DND-41 (cell line): ENCODE results near the gene GLTP.

Experiments
- ATAC-seq: fragments of 200-7000 bp; cut with Tn5 transposase; 3 replicates; pipeline ENCODE4 v1.9.1; 2021; ENCODE audit warnings: low read depth; ENCODE audit not compliant: insufficient read depth
- DNase-seq: peaks from one replicate; pipeline ENCODE4 v3.0.0-alpha.2; 2020
- H2AFZ ChIP-seq: 2 replicates; pipeline ENCODE4 v1.6.0; 2012; ENCODE audit warnings: low read depth, low read length
- H3K27ac ChIP-seq: 2 replicates; pipeline ENCODE4 v1.5.1; 2012; ENCODE audit warnings: low read length, inconsistent platforms
- H3K27me3 ChIP-seq: fragments of 200-600 bp; sonication (generic); 2 replicates; pipeline ENCODE4 v1.6.0; 2012; ENCODE audit warnings: low read length, mild to moderate bottlenecking, inconsistent platforms; ENCODE audit not compliant: insufficient read depth, poor library complexity
- H3K36me3 ChIP-seq: 2 replicates; pipeline ENCODE4 v1.5.1; 2012; ENCODE audit warnings: low read length, inconsistent platforms; ENCODE audit not compliant: insufficient read depth
- H3K4me1 ChIP-seq: 2 replicates; pipeline ENCODE4 v1.5.1; 2012; ENCODE audit warnings: mild to moderate bottlenecking, low read length; ENCODE audit not compliant: insufficient read depth
- H3K4me2 ChIP-seq: 2 replicates; pipeline ENCODE4 v1.6.0; 2012; ENCODE audit warnings: mild to moderate bottlenecking, moderate library complexity, low read length, inconsistent platforms; ENCODE audit not compliant: insufficient read depth
- H3K4me3 ChIP-seq, 2 experiments: fragments of 200-600 bp in 1 of 2; shearing (Covaris generic) in 1 of 2; 2 replicates each; pipeline ENCODE4 v1.5.1; 2012 to 2016; ENCODE audit warnings: inconsistent platforms in 2 of 2, low read length in 2 of 2, mild to moderate bottlenecking in 2 of 2, low read depth in 1 of 2, moderate library complexity in 1 of 2
- H3K79me2 ChIP-seq: 2 replicates; pipeline ENCODE4 v1.6.0; 2012; ENCODE audit warnings: low read length, inconsistent platforms; ENCODE audit not compliant: insufficient read depth
- H3K9ac ChIP-seq: 2 replicates; pipeline ENCODE4 v1.6.0; 2012; ENCODE audit warnings: low read depth, mild to moderate bottlenecking, inconsistent platforms, low read length, moderate library complexity
- H3K9me3 ChIP-seq: 2 replicates; pipeline ENCODE4 v1.5.1; 2012; ENCODE audit warnings: low read length, moderate library complexity, mild to moderate bottlenecking, inconsistent platforms; ENCODE audit not compliant: insufficient read depth, severe bottlenecking
- H4K20me1 ChIP-seq: 2 replicates; pipeline ENCODE4 v1.6.0; 2012; ENCODE audit warnings: low read length; ENCODE audit not compliant: insufficient read depth
- CTCF ChIP-seq: IDR thresholded peaks from 2 replicates; pipeline ENCODE4 v1.5.1; 2012; ENCODE audit warnings: borderline replicate concordance, low read length, moderate library complexity, mild to moderate bottlenecking; ENCODE audit not compliant: poor library complexity, severe bottlenecking; ENCODE audit errors: extremely low read depth
- EZH2 ChIP-seq: IDR thresholded peaks from 3 replicates; pipeline ENCODE4 v1.6.1; 2012; ENCODE audit warnings: borderline replicate concordance, low read depth, mild to moderate bottlenecking, moderate library complexity, low read length, inconsistent platforms; ENCODE audit not compliant: severe bottlenecking

The GLTP gene

DNA sequence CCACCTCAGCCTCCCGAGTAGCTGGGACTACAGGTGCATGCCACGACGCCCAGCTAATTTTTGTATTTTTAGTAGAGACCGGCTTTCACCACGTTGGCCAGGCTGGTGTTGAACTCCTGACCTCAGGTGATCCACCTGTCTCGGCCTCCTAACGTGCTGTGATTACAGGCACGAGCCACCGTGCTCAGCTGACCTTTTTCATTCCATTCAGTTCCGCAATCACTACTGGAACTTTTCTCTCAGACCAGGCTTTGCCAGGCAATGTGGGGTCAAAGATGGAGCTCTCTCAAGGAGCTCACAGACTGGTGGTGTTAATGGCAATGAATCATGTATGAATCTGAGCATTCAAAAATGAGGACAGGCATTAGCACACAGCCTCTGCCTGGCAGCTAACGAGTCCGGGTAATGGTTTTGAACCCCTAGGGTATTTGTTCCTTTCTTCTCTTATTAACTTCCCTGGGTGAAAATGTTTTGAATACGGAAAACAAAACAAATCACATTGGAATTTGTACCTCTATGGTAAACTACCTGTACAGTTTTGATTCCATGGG lies 10.4 kb upstream of the GLTP start:
- Histone ChIP-seq H3K9ac (no peak overlapping the region), H3K4me1 (peaks cover 5% of the 10 kb centered on the region; the same call in 1 of the 2 replicates), H2AFZ (no peak overlapping the region), H4K20me1 (no peaks in the 10 kb centered on the region), H3K9me3 (no peaks in the 10 kb centered on the region), H3K79me2 (no peaks in the 10 kb centered on the region), H3K36me3 (no peaks in the 10 kb centered on the region), H3K4me2 (no peak overlapping the region), H3K4me3 (no peak overlapping the region), H3K27ac (no peak overlapping the region), H3K27me3 (no peaks in the 10 kb centered on the region)
- DNase-seq (no peak), ATAC-seq (no peak)
- TF ChIP-seq EZH2 (no peak), CTCF (no peak)

DNA sequence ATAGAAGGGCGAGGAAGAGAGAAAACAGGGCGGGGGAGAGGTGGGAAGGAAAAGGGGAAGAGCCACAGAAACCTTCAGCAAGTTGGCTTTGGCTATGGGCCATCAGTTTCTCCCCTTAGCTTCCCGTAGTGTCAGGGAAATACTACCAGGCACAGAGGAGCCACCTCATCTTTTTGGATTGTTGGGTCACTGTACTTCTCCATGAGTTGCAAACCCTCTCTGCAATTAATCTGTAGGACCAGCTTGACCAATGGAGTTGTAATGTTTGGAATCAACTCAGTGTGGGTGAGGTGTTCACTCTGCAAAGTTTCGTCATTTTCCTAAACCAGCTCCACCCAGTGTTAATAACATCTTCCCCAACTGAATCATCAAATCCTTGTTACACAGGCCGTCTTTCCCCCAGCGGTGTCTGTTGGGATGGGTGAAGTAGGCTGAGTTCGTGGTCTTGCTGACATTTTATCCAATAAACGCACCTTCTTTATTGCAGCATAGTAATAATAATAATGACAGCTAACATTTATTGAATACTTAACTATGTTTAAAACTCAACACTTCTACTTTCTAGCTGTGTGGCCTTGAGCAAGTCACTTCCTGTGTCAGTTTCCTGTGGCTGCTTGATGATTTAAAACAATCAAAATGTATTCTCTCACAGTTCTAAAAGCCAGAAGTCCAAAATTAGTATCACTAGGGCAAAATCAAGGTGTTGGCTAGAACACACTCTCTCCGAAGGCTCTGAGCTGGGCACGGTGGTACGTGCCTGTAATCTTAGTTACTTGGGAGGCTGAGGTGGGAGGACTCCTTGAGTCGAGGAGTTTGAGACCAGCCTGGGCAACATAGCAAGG lies 8.1 kb upstream of the GLTP start:
- H3K4me2 ChIP-seq: no peak overlapping the region
- no peak overlapping the region for H3K4me3 ChIP-seq
- no peaks in the 10 kb centered on the region for H3K79me2 ChIP-seq
- TF ChIP-seq EZH2 (no peak), CTCF (no peak)
- no peak overlapping the region for H3K27ac ChIP-seq
- H3K9me3 ChIP-seq: no peaks in the 10 kb centered on the region
- no peak overlapping the region for H2AFZ ChIP-seq
- no peak overlapping the region for H3K9ac ChIP-seq
- peaks cover 5% of the 10 kb centered on the region; the same call in 1 of the 2 replicates for H3K4me1 ChIP-seq
- DNase-seq: no peak
- H4K20me1 ChIP-seq: no peaks in the 10 kb centered on the region
- ATAC-seq: no peak
- no peaks in the 10 kb centered on the region for H3K36me3 ChIP-seq
- H3K27me3 ChIP-seq: no peaks in the 10 kb centered on the region

DNA sequence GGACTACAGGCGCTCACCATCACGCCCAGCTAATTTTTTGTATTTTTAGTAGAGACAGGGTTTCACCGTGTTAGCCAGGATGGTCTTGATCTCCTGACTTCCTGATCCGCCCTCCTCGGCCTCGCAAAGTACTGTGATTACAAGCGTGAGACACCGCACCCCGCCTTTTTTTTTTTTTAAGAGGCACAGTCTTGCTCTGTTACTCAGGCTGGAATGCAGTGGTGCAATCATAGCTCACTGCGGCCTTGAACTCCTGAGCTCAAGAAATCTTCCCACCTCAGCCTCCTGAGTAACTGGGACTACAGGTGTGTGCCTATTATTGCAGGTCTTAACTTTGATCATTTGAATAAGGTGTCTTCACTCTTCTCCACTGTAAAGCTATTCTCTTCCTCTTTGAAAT lies 5.3 kb upstream of the GLTP start:
- peaks cover 7% of the 10 kb centered on the region for H3K4me1 ChIP-seq
- no peak overlapping the region for H2AFZ ChIP-seq
- ATAC-seq: no peak
- no peaks in the 10 kb centered on the region for H3K27me3 ChIP-seq
- H3K4me3 ChIP-seq: no peak overlapping the region
- no peaks in the 10 kb centered on the region for H3K9me3 ChIP-seq
- no peak overlapping the region for H3K9ac ChIP-seq
- no peaks in the 10 kb centered on the region for H3K36me3 ChIP-seq
- no peaks in the 10 kb centered on the region for H4K20me1 ChIP-seq
- DNase-seq: no peak
- no peak overlapping the region for H3K27ac ChIP-seq
- H3K79me2 ChIP-seq: no peaks in the 10 kb centered on the region
- TF ChIP-seq CTCF (no peak), EZH2 (no peak)
- H3K4me2 ChIP-seq: no peak overlapping the region
